Measurements from ENCODE around the gene CHD1.
"Not testable (repeated sequence)": the region's sequence is repeated elsewhere in the genome, so short reads cannot be mapped to it uniquely, and the experiment has no call there.

Gene CHD1

DNA sequence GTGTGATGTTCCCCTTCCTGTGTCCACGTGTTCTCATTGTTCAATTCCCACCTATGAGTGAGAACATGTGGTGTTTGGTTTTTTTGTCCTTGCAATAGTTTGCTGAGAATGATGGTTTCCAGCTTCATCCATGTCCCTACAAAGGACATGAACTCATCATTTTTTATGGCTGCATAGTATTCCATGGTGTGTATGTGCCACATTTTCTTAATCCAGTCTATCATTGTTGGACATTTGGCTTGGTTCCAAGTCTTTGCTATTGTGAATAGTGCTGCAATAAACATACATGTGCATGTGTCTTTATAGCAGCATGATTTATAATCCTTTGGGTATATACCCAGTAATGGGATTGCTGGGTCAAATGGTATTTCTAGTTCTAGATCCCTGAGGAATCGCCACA lies 26.7 kb upstream of the CHD1 start:
- H3K36me3 ChIP-seq (ENCODE audit: insufficient read depth, low read length); H3K9me3 ChIP-seq (ENCODE audit: control insufficient read depth, insufficient read depth, low read length); H3K9ac ChIP-seq (ENCODE audit: low read depth, low read length); H3K4me1 ChIP-seq (ENCODE audit: insufficient read depth, low read length): not testable (repeated sequence)

DNA sequence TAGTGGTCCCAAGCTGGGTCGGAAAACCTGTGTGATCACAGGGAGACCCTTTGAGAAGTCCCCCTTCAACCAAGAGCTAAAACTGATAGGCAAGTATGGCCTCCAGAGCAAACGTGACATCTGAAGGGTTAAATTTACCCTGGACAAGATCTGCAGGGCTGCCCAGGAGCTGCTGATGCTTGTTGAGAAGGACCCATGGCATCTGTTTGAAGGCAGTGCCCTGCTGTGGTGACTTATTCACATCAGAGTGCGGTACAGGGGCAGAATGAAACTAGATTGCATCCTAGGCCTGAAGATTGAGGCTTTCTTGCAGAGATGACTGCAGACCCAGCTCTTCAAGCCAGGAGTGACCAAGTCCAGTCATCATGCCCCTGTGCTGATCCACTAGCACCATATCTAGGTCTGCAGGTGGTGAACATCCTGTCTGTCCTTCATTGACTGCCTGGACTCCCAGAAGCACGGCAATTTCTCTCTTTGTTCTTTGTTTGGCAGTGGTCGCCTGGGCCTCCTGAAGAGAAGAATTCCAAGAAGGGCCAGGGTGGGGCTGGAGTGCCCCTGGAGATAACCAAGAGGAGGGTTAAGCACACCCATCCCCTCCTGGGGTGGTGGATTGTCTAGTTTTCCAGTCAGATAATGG lies 25.7 kb upstream of the CHD1 start:
- no peaks in the 10 kb centered on the region for H3K4me1 ChIP-seq (ENCODE audit: insufficient read depth, low read length)
- H3K9ac ChIP-seq (ENCODE audit: low read depth, low read length): no peak overlapping the region
- no peaks in the 10 kb centered on the region for H3K9me3 ChIP-seq (ENCODE audit: control insufficient read depth, insufficient read depth, low read length)
- no peaks in the 10 kb centered on the region for H3K36me3 ChIP-seq (ENCODE audit: insufficient read depth, low read length)

DNA sequence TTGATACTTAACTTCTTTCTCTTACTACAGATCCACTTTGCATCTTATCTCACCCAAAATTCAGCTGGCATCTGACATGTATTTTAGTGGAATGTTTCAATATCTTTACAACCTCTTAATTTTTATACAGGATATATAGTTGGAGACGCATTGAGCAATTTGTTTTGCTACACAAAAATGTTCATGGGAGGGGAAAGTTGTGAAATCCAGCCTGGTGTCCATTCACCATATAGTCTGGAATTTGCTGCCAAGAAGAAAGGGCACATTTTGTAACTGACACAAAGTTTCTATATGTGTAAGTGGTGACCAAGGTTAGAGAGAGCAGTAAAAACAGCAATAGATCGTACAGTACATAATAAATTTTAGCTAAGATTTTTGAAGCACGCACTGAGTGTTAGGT lies 14.0 kb upstream of the CHD1 start:
- Histone ChIP-seq H3K36me3 (ENCODE audit: insufficient read depth, low read length) (no peaks in the 10 kb centered on the region), H3K4me1 (ENCODE audit: insufficient read depth, low read length) (peaks cover 7% of the 10 kb centered on the region; the same call in 1 of the 2 replicates), H3K9ac (ENCODE audit: low read depth, low read length) (no peak overlapping the region), H3K9me3 (ENCODE audit: control insufficient read depth, insufficient read depth, low read length) (no peaks in the 10 kb centered on the region)

DNA sequence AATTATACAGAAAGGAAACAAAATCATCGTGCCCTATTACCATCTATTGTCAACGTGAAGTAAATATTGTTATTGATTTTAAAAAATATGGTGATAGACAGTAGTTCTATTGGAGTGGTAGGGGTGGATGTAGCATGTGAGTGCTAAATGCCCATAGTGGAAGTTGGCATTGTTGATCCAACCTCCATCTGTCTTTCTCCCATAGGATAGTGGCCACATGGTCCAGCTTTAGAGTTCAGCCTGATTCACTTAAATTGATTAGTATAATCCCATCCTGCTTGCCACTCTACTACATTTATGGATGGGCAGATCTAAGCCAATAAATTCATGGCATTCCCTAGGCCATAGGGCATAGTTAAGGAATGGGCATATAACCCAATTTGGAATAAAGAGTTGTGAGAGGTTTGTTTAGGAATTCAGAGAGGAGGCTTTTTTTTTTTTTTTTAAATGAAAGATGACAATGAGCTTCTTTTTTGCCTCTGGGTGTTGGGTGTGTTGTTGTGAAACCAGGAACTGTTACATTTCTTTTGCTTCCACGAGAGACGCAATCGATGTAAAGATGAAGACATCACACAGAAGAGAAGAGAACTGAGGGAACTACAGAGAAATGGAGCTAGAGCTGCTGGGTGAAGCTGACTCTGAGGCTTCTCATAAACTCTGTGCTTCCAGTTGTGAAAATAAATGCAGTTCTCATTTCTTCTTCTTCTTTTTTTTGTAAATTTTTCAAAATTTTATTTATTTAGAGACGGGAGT lies 12.5 kb upstream of the CHD1 start:
- H3K9ac ChIP-seq (ENCODE audit: low read depth, low read length): no peak overlapping the region
- H3K36me3 ChIP-seq (ENCODE audit: insufficient read depth, low read length): no peaks in the 10 kb centered on the region
- no peaks in the 10 kb centered on the region for H3K9me3 ChIP-seq (ENCODE audit: control insufficient read depth, insufficient read depth, low read length)
- peaks cover 13% of the 10 kb centered on the region for H3K4me1 ChIP-seq (ENCODE audit: insufficient read depth, low read length)

DNA sequence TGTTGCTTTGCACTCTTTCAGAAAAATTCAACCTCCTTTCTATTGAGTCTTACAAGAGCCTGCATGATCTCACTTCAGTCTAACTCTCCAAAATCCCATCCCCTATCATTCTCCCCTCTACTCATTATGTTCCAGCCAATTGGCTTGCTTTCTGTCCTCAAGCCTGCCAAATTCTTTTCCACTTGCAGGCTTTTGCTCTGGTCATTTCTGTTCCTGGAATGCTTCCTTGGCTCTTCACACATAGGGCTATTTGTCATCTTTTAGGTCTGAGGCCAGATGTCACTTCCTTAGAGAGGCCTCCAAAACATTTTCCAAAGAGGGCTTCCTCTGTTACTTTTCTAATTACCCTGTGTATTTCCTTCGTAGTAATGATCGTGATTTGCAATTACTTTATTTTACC lies 11.8 kb upstream of the CHD1 start:
- no peaks in the 10 kb centered on the region for H3K36me3 ChIP-seq (ENCODE audit: insufficient read depth, low read length)
- H3K9me3 ChIP-seq (ENCODE audit: control insufficient read depth, insufficient read depth, low read length): no peaks in the 10 kb centered on the region
- peaks cover 13% of the 10 kb centered on the region for H3K4me1 ChIP-seq (ENCODE audit: insufficient read depth, low read length)
- H3K9ac ChIP-seq (ENCODE audit: low read depth, low read length): no peak overlapping the region

DNA sequence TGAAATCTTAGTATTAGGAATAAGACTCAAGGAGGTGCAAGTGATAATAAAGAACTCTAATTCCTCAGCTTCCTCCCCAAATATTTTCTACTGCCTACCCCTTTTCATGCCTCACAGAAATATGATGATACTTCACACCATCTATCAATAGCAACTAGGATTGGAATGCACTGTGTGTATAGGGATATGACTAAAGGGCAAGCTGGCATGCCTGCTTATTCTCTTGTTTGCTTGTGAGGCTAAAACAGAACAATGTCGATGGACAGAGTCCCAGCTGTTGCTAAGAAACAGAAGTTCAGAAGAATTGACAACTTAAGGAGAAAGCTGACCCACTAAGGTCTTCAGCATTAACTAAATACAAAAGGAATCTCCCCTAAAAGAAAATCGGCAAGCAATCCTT lies 9.7 kb upstream of the CHD1 start:
- H3K9ac ChIP-seq (ENCODE audit: low read depth, low read length): no peak overlapping the region
- H3K9me3 ChIP-seq (ENCODE audit: control insufficient read depth, insufficient read depth, low read length): no peaks in the 10 kb centered on the region
- peaks cover 13% of the 10 kb centered on the region for H3K4me1 ChIP-seq (ENCODE audit: insufficient read depth, low read length)
- H3K36me3 ChIP-seq (ENCODE audit: insufficient read depth, low read length): no peaks in the 10 kb centered on the region

DNA sequence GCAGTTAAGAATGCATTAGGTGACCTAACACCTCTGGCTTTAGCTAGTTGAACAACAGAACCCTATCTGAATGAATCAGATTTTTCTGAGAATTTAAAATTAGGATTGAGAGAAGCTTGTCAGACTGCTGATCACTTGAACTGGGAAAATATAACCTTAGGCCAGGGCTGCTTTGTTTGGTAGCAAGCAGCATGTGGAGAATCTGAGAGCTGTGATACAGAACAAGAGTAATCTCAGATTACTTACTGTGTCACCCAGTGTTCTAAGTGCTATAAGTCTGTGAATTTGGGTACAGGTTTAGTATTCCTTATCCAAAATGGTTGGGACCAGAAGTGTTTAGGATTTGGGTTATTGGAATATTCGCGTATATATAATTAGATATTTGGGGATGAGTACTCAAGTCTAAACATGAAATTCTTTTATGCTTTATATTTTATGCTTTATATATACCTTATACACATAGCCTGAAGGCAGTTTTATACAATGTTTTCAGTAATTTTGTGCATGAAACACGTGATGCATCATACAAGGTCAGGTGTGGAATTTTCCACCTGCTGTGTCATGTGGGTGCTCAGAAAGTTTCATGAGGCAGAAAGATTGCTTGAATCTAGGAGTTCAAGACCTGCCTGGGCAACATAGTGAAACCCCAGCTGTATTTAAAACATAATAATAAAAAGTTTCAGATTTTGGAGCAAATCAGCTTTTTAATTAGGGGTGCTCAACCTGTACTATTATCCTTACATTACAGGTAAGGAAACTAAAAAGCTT lies 8.3 kb upstream of the CHD1 start:
- Histone ChIP-seq H3K36me3 (ENCODE audit: insufficient read depth, low read length) (no peaks in the 10 kb centered on the region), H3K9me3 (ENCODE audit: control insufficient read depth, insufficient read depth, low read length) (no peaks in the 10 kb centered on the region), H3K4me1 (ENCODE audit: insufficient read depth, low read length) (peaks cover 13% of the 10 kb centered on the region), H3K9ac (ENCODE audit: low read depth, low read length) (no peak overlapping the region)

DNA sequence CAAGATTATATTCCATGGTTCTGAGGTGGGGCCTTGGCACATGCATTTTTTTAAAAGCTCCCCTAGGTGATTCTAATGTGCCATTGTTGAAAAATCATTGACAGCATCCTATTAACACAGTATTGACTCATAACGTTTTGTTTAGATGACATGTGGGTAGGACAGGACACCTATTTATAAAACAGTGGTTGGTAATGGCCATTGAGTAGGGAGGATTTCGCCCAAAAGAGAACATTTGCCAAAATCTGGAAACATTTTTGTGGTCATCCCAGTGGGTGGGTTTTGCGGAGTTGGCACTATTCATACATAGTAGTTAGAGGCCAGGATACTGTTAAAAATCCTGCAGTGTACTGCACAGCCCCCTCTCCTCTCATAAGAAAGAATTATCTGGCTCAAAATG lies 6.4 kb upstream of the CHD1 start:
- Histone ChIP-seq H3K4me1 (ENCODE audit: insufficient read depth, low read length) (peaks cover 13% of the 10 kb centered on the region), H3K9me3 (ENCODE audit: control insufficient read depth, insufficient read depth, low read length) (no peaks in the 10 kb centered on the region), H3K9ac (ENCODE audit: low read depth, low read length) (no peak overlapping the region), H3K36me3 (ENCODE audit: insufficient read depth, low read length) (no peaks in the 10 kb centered on the region)

DNA sequence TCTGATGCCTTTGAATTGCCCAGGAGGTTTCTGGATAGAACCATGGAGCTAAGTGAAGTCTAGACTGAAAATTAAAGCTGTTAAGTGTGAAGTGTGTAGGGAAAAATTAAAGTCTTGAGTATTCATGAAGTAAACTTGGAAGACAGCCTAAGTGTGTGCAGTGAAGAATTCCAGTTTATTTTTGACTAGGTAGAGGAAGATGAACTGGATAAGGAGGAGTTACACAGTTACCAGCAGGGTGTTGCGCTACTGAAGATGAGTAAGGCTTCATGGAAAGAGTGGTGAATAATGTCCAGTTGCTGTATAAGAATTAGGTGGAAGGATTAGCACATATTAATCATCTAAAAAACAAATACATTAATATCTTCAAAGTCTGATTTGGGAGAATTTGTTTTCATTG lies 5.7 kb upstream of the CHD1 start:
- Histone ChIP-seq H3K4me1 (ENCODE audit: insufficient read depth, low read length) (peaks cover 13% of the 10 kb centered on the region), H3K9ac (ENCODE audit: low read depth, low read length) (no peak overlapping the region), H3K9me3 (ENCODE audit: control insufficient read depth, insufficient read depth, low read length) (no peaks in the 10 kb centered on the region), H3K36me3 (ENCODE audit: insufficient read depth, low read length) (no peaks in the 10 kb centered on the region)

DNA sequence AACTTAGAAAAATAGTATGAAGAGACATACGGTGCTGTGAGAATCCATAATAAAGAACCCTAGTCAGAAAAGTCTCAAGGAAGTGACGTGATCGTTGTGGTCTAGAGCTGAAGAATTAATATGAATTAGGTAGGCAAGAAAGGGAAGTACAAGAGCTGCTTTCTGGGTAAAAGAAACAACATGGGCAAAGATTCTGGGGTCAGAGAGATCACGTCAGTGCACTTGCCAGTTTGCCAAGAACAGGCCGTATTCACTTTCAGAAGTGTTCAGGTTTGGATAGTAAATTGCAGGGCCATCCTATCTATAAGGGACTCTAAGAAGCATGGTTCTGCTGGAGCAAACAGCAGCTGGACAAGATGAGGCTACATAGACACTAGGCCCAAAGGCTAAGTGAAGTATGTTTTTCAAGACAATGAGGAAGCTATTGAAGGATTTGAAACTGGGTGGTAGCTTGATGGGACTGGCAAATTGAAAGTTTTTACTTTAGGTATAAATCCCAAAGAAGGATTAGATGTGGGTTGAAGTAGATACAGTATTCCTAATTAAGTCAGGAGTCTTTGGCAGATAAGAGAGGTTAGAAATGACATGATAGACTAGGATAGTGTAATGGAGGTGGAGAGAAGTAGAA lies 4.8 kb upstream of the CHD1 start:
- no peaks in the 10 kb centered on the region for H3K9me3 ChIP-seq (ENCODE audit: control insufficient read depth, insufficient read depth, low read length)
- no peaks in the 10 kb centered on the region for H3K36me3 ChIP-seq (ENCODE audit: insufficient read depth, low read length)
- H3K9ac ChIP-seq (ENCODE audit: low read depth, low read length): no peak overlapping the region
- peaks cover 9% of the 10 kb centered on the region for H3K4me1 ChIP-seq (ENCODE audit: insufficient read depth, low read length)

DNA sequence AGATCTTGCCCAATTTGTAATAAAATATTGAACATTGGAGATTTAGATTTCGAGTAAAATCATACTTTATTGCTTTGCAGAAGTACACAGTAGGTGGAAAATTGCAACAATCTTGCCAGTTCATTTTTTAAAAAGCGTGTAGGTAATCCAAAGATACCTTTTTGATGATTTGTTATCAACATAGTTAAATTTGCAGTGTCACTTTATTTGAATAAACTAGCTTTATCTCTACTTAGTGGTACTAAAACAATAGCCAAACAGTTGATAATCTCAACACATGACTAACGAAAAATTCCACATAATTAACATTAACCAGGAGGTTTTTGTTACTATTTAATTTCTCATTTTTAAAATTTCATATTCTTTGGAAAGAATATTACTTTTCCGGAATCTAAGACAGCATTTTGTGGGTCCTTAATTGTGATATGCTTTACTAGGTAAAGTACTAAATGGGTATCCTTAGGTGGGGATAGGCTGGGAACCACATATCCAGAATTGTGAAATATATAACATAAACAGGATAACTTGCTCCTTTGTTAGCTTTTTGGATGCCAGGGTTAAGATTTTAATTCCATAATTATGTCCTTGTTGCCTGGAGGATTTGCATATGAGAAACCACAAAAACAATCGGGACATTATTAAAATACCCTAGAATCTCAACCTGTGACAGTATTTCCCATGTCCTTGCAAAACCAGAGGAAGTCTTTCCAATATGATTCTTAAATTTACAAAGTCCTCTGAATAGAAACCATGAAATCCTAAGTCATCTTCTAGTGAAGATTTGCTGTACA lies 2.4 kb upstream of the CHD1 start:
- Histone ChIP-seq H3K4me1 (ENCODE audit: insufficient read depth, low read length) (no peaks in the 10 kb centered on the region), H3K36me3 (ENCODE audit: insufficient read depth, low read length) (no peaks in the 10 kb centered on the region), H3K9me3 (ENCODE audit: control insufficient read depth, insufficient read depth, low read length) (no peaks in the 10 kb centered on the region), H3K9ac (ENCODE audit: low read depth, low read length) (no peak overlapping the region)

DNA sequence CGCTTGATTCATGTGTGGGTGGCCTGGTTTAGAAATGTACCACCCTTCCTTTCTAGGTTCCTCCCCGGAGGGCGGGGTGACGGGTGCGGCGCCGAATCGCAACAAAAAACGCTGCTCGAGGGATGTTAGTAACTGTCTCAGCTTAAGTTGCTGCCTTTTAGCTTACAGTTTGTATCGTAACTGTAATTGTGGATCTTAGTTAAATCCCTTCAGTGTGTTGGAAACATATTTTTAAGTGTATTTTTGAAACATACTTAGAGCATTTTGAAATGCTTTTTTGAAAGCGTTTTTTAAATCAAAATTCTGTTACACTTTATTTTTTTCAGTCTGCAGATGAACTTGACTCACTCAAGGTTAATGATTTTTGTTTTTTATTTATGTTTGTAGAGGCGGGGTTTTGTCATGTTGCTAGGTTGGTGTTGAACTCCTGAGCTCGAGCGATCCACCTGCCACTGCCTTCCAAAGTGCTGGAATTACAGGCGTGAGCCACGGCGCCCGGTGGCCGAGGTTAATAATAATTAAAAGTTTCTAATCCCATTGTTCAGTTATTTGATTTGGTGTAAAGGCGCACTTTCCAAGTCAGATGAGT lies 997 bp upstream of the CHD1 start:
- Histone ChIP-seq H3K9ac (ENCODE audit: low read depth, low read length) (peak overlapping the region; percentile 82; the same call in 1 of the 2 replicates), H3K4me1 (ENCODE audit: insufficient read depth, low read length) (no peaks in the 10 kb centered on the region), H3K9me3 (ENCODE audit: control insufficient read depth, insufficient read depth, low read length) (no peaks in the 10 kb centered on the region), H3K36me3 (ENCODE audit: insufficient read depth, low read length) (no peaks in the 10 kb centered on the region)

DNA sequence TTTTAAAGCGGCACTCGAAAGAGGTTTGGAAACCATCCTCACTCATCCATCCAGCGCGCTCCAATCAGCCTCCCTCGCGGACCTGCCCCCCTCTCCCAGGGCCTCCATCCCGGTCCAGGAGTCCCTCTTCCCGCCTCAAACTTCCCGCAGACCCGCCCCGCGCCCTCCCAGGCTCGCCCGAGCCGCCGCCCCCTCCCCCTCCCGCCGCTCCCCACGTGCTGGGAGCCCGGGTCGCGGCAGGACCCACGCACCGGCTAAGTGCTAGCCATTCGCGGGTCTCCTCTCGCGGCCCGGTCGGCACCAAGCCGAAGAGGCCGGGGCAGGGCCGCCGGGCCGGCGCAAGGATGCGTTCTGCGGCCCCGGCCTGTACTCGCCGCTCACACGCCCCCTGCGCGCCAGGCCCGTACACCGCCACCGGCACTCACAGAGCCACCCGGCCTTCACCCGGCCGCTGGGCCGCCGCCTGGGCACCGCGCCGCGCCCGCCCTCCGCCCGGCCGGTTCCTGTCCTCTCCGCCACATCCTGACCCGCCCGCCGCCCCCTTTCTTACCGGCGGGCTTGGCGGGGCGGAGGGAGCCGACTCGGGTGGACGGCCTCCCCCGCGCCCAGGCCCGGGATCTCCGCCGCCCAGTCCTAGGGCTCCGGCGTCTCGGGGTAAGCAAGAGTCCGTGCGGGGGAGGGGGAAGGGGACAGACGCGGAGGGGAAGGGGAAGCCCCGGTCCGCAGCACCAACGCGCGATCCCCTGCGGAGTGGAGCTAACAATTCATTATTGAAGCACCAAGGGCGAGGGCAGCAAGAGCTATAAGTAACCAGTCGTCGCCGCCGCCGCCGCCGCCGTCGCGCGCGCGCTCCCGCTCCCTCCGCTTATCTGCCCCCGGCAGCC lies 576 bp downstream of the CHD1 start:
- Histone ChIP-seq H3K9me3 (ENCODE audit: control insufficient read depth, insufficient read depth, low read length) (no peaks in the 10 kb centered on the region), H3K36me3 (ENCODE audit: insufficient read depth, low read length) (peaks cover 5% of the 10 kb centered on the region; the same call in 1 of the 2 replicates), H3K4me1 (ENCODE audit: insufficient read depth, low read length) (no peaks in the 10 kb centered on the region), H3K9ac (ENCODE audit: low read depth, low read length) (peak overlapping the region; percentile 82)

Measured in ES-I3 (cell line).